NCI-H460 (cell line): Measurements from ENCODE around the gene GLI2. TPM values are rescaled to one million over a fixed set of nuclear protein-coding genes. Genes with fewer than 3 reads are reported as not detected.
A peak's percentile ranks its signal among the peaks of the same experiment; 100 is the strongest.

ENCODE experiments used
- DNase-seq: peaks from one replicate; pipeline ENCODE4 v3.0.0-alpha.2; 2016; ENCODE audit warnings: low read depth; ENCODE audit errors: extremely low read depth
- total RNA-seq: library from RNA; depleted of rRNA; stranded (reverse); fragments of >200 nt; shearing (Covaris generic); gene quantifications from 2 replicates; pipeline ENCODE4 v1.2.3, GENCODE V29; 2014

Gene GLI2
- total RNA-seq, 1 experiment from 2014 or later = 1.9 TPM

- no peak for DNase-seq
These were observed 24.0 kb upstream of the GLI2 start for GRCh38 chr2:120711694-120712093.

DNA sequence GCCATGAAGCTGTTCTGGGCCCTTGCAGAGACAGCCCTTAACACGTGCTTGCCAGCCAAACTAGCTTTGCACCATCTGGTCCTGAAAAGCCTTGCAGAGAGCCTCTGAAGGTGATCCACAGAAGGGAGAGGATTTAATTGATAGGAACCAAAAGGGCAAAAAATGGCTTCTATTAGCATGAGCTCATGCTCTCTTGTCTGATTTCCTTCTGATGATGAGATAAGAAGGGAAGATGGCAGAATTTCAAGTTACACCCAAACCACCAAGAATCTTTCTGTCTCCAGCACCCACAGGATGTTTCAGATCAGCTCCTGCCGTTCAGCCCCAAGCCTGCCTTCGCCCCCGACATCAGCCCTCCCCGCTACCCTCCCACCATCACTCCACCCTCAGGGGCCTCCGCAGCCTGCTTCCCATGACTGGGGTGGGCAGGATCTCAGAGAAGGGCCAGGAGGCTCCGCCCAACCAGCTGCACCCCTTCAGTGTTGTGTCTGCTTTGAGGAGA lies 23.4 kb upstream of the GLI2 start:
- no peak for DNase-seq

DNA sequence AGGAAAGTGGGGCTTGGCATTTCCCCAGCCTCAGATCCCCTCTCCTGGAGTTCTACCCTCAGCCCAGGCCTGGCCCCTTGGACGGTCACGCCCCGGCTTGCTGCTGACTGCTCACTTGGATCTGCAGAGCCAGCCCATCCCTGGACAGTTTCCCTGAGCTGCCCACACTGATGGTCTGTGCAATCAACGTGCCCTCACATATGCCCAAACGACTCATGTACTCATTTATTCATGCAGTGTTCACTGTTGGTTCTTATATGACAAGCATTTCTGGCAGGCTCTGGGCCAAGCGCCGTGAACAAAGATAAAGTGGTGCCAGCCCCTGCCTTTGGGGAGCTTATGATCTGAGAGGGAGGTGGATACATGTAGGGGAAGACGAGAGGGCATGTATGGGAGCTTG lies 20.3 kb upstream of the GLI2 start:
- DNase-seq = no peak

- no peak for DNase-seq
These were observed 19.7 kb upstream of the GLI2 start for GRCh38 chr2:120715941-120716340.

DNA sequence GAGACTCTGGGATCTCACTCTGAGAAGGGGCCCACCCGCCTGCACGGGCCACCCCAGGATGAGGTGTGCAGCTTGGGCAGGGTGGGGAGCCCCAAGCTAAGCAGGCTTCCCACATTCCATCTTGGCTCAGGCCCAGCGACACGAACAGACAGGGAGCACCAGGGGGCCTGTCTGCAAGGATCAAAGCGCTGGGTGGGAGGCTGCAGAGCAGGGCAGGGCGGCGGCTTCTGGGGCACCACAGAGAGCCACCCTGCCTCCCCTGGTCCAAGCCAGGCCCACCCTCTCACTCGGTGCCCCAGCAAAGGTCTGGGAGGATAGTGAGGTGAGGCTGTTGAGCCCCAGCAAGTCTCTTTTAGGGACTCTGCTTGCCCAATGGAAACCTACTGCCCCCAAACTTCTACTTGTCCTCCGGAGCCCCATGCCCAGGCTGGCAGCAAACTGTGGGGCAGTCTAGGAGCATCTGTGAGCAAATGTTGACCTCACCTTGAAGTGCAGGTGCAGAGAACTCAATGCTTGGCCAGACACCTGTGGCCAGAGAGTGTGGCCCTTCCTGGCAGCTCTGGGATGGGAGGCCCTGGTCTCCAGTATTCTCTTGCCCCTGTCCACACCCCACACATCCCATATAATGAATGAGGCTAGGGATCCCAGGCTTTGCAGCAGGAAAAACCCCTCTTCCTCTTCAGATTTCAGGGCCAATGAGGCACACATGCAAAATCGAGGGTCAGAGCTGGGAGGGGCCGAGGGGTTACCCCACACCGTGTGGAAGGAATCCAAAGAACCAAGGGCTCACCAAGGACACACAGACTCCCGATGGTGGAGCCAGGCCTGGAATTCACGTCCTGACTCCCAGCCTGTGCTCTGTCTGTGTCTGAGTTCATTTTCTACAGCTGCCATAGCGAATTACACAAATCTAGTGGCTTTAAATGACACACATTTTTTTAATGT lies 18.8 kb upstream of the GLI2 start:
- no peak for DNase-seq

DNA sequence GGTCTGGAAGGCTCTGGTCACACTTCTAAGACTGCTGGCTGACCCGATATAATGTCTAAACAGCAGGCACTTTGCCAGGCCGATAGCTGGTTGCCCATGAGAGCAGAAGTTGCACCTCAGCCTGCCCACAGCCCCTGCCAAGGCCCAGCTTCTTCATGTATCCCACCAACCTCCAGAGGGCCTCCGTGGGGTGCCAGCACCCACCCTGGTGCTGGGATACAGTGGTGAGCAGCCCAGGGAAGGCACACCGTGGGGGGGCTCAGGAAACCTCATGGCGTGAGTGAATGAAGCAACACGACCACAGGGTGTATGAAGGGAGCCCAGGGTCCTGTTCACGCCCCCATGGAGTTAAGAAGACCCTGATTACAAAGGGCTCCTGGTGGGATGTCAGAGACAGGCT lies 16.2 kb upstream of the GLI2 start:
- DNase-seq = no peak

- DNase-seq = no peak
These were observed 15.4 kb upstream of the GLI2 start for GRCh38 chr2:120720231-120720630.

GRCh38 chr2:120720746-120721375 lies 14.8 kb upstream of the GLI2 start:
- DNase-seq = no peak

DNA sequence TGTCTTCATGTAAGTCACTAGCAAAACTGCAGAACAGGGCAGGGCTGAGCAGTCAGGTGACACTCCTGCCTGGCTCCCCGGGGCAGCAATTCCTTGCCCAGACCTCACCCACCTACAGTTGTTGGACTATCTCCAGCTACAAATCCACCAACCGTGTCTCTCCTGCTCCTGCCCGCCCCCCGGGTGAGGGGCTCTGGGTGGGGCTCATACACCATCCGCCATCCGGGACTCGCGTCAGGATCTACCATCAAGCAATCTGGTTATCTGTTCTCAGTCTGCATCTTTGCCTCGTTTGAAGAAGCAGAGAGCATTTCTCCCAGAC lies 13.5 kb upstream of the GLI2 start:
- DNase-seq = no peak

- DNase-seq = no peak
These were observed 12.9 kb upstream of the GLI2 start for GRCh38 chr2:120722568-120723421.

GRCh38 chr2:120726245-120726644 lies 9.4 kb upstream of the GLI2 start:
- no peak for DNase-seq

DNA sequence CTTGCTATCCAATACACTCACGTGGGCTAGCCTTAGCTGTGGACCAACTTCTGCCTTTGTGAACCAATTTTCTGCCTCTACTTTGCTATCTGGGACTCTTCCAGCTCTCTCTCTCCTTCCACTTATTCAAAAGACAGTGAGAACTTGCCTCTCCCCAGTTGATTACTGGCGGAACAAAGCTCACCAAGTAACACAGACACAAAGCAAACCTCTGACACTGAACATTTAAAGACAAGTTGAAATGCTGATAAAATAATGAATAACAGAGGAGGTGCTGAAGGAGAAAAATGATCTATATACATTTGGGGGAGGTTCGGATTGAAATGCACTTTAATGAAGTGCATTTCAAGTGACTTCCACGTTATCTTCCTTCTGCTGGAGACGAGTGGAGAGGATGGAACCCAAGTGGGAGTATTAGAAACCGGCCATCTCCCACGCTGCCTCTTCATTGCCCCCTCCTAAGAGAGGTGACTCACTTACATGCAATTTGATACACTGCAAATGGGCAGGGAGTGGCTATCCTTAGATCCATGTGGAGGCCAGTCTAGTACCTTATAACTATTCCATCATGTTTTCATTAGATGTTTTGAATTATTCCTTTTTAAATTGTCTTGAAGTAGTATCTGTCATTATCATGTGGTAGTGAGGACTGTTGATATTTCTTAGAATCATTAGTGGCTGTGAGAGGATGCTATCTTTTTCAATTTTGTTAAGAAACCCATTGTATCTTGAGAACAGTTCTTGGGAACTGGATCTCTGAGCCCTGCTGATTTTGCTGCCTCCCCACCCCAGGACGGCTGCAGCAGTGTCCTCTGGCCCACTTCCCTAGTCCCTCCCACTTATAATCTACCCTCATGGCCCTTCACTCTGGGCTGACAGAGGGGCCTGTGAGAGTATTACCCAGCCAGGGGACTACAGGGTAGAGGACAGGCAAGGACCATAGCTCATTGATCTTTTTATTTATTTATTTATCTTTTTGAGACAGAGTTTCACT lies 6.0 kb upstream of the GLI2 start:
- DNase-seq = peak; percentile 54

GRCh38 chr2:120731175-120731574 lies 4.5 kb upstream of the GLI2 start:
- no peak for DNase-seq

DNA sequence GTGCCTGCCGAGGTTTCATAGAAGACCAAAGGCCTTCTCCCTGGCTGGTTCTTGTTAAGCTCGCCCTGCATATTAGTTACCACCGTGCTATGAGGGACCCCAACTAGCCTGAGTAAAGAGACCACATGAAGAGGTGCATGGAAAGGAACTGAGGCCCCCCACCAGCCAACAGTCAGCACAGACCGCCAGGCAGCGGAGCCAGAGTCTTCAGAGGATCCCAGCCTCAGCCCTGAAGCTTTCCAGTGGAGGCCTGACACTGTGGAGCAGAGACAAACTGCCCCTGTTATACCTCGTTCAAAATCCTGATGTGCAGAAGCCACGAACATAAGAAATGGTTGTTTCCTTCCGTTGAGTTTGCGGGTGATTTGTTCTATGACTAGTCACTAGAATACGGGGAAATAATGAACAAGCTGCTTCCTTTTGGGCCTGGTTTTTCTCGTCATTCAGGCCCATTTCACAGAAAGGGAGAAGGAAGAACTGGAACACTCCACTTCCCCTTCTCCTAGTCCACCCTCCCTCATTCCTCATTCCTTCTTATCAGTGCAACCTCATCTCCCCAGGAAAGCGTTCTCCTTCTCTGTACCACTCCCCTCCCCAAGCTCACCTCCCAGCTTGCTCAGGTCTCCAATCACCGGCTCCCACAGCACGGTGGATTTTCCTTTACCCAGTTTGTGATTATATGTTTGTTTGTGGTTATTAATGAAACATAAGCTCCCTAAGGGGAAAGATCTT lies 3.0 kb upstream of the GLI2 start:
- no peak for DNase-seq

- DNase-seq = no peak
These were observed 2.3 kb upstream of the GLI2 start for GRCh38 chr2:120733238-120733932.

DNA sequence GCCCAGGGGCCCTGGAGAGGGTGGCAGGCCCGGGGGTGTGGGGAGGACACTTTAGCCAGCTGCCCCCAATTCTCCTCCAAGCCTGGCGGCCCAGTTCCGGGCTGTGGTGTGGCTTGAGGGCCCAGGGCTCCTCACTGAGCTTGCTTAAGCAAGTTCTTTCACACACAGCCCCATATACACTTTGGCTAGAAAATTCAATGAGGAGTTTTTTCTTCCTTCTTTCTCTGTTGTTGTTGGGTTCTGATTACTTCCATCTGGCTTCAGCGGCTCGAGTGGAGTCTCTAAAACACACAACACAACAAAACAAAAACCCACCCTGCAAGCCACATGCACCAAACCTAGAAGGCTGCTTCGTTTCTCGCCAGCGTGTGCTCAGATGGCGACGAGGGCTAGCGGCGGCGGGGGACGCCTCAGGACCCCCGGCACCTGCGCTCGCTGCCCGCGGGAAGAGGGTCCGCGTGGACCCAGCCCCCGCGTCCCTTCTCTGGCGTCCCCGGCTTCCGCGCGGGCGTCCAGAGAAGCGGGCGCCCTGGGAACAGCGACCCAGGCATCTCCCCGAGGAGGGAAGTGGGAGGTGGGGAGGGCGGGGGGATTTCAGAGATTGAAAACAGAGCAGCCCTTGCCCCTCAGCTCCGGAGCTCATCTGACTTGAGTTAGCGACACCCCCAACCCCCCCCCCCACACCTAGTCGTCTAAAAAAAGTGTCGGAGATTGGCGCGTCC lies 577 bp upstream of the GLI2 start:
- no peak for DNase-seq

- no peak for DNase-seq
These were observed 545 bp downstream of the GLI2 start for GRCh38 chr2:120736202-120736623.
